SIG-M5 treated with dmso at 0.1 percent for 504 hours (cell line): ENCODE data around the gene SULT1A1.
"Not testable (repeated sequence)": the region's sequence is repeated elsewhere in the genome, so short reads cannot be mapped to it uniquely, and the experiment has no call there.

Experiments
- DNase-seq: peaks from one replicate; lab custom pipeline; 2025; ENCODE audit not compliant: unreplicated experiment; lab: John Stamatoyannopoulos, UW

Gene SULT1A1

DNA sequence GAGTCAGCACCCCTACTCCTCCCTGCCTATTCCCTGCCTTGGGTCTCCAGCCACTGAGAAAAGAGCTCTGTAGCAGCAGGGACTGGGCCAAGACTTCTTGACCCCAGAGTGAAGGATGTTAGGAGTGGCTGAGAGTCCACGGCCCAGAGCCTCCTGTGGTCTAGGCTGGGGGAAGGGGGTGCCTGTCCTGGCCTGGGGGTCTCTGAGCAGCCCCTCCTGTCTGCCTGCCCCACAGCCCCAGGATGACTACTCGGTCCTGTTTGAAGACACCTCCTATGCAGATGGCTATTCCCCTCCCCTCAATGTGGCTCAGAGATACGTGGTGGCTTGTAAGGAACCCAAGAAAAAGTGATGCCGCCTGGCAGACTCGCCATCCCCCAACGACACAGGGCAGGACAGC lies 18.5 kb downstream of the SULT1A1 start:
- DNase-seq, result no peak

- no peak for DNase-seq
Observed at GRCh38 chr16:28590384-28591340, 19.2 kb downstream of the SULT1A1 start.

GRCh38 chr16:28589930-28590329 lies 19.9 kb downstream of the SULT1A1 start:
- no peak for DNase-seq

GRCh38 chr16:28589069-28589468 lies 20.8 kb downstream of the SULT1A1 start:
- no peak for DNase-seq

GRCh38 chr16:28587386-28587785 lies 22.5 kb downstream of the SULT1A1 start:
- DNase-seq, result no peak

DNA sequence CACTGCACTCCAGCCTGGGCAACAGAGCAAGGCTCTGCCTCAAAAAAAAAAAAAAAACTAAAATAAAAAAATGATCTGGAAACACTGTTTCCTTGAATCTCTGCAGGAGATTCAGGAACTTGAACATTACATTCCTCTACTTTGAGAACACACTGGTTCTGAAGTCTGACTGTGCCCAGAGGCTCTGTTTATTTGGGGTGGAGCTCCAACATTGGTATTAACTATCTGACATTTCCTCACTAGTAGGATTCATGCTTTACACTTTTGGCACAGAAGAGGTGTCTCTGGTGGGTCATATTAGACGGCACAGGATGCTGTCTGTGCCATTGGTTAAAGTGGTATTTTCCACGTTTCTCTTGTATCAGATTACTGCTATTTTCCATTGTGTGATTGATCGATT lies 23.4 kb downstream of the SULT1A1 start:
- DNase-seq, result no peak

DNA sequence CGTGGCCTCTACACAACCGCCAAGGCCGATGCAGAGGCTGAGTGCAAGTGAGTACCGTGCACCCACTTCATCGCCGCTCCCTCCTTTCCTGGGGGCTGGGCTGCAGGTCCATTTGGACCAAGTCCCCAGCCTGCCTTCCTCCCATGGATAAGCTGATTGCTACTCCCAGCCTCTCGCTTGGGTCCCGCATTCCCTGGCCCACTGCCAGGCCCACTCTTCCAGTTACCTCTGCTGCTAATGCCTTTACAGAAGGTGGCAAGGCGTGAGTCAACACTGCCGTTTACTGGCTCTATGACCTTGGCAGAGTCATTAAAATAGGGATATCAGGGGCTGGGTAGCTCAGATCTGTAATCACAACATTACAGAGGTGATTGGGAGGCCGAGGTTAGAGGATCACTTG lies 24.2 kb downstream of the SULT1A1 start:
- DNase-seq, result no peak

GRCh38 chr16:28580726-28581315 lies 29.0 kb downstream of the SULT1A1 start:
- DNase-seq, result no peak

- DNase-seq, result no peak
Observed at GRCh38 chr16:28575446-28576109, 34.3 kb downstream of the SULT1A1 start.

DNA sequence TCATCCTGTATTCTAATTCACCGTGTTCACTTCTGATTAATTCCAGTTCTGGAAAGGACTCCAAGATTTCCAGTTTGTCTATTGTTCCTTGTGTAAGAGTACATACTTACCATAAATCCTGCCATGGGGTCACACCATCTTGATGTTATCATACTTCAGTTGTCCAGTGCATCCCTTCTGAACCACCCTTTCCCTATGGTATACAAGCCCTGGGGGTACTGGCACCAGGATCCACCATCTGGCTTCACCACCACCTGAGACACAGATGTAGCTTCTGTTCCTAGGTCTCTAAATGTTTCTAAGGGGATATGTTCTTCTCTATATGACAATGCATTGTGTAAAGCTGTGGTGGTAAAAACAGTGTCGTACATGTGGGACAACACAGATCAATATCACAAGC lies 34.9 kb downstream of the SULT1A1 start:
- DNase-seq, result no peak

DNA sequence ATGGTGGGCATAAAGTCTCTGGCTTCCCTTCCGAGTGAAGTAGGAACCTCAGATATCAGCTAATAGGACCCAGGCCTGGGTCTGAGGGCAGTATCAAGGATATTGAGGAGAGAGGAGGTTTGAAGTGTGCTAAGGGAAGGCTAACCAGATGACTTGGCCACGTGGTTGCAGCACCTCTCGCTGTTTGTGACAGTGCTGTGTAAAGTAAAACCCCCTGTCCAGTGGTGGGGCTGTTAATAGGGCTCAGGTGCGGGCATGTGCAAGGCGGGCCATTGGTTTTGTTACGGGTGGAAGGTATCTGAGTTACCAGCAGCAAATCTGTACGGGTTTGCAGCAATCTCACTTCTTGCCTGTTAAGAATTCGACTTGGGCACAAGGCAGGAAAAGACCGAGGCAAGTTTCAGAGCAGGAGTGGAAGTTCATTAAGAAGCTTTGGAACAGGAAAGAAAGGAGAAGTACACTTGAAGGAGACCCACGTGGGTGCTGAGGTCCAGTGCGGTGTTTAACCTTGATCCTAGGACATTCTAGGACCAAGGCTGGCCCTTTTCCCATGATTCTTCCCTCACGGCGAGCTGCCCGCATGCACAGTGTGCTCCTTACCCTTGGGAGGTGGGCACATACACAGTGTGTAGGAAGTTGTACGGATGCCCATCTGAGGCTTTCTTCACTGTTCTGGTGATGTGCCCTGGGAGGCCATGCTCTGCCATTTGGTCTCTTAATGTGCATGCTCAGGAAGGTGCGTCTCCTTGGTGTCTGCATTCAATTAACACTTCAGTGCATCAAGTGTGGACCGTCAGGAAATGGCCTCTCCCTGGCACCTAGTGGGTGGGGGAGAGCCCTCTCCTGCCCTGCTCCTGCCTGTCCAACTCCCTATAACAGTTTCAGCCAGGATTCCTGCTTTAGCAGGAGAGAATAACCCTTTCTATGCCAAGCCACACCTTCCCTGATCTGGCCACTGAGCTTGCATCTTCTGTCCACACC lies 35.8 kb downstream of the SULT1A1 start:
- DNase-seq, result no peak

- DNase-seq, result no peak
Observed at GRCh38 chr16:28572696-28573510, 36.9 kb downstream of the SULT1A1 start.

GRCh38 chr16:28569968-28570752 lies 39.7 kb downstream of the SULT1A1 start:
- no peak for DNase-seq

- no peak for DNase-seq
Observed at GRCh38 chr16:28569021-28569420, 40.8 kb downstream of the SULT1A1 start.

GRCh38 chr16:28567292-28567691 lies 42.6 kb downstream of the SULT1A1 start:
- DNase-seq, result no peak

DNA sequence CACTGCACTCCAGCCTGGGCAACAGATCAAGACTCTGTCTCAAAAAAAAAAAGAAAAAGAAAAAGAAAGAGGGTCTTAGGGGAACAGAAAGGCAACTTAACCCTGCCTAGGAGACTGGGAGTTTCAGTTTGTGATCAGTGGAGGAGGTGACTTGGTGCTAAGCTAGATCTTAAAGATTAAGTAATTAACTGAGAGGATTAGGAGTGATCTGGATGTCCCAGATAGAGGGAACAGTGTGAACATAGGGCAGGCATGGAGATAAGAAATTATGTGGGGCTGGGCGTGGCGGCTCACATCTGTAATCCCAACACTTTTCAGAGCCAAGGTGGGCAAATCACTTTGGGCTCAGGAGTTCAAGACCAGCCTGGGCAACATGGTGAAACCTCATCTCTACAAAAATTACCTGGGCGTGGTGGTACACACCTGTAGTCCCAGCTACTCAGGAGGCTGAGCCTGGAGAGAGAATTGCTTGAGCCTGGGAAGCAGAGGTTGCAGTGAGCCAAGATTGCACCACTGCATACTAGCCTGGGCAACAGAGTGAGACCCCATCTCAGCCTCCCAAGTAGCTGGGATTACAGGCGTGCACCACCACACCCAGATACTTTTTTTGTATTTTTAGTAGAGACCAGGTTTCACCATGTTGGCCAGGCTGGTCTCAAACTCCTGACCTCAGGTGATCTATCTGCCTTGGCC lies 43.5 kb downstream of the SULT1A1 start:
- DNase-seq, result not testable (repeated sequence)

GRCh38 chr16:28563218-28563617 lies 46.6 kb downstream of the SULT1A1 start:
- no peak for DNase-seq

GRCh38 chr16:28562199-28562598 lies 47.6 kb downstream of the SULT1A1 start:
- DNase-seq, result no peak
